HEK293T (cell line): ENCODE measurements around the gene GNAL.

Experiments used
- ARNT ChIP-seq: fragments of 450-650 bp; IDR thresholded peaks from 2 replicates; pipeline ENCODE4 v1.6.1; 2017; ENCODE audit warnings: mild to moderate bottlenecking
- BHLHE40 ChIP-seq: fragments of 450-650 bp; IDR thresholded peaks from 2 replicates; pipeline ENCODE4 v1.6.1; 2016; ENCODE audit warnings: mild to moderate bottlenecking, moderate library complexity, borderline replicate concordance
- ELF4 ChIP-seq: fragments of 450-650 bp; IDR thresholded peaks from 2 replicates; pipeline ENCODE4 v1.6.1; 2017; ENCODE audit warnings: antibody characterized with exemption
- FOXA1 ChIP-seq: fragments of 450-650 bp; IDR thresholded peaks from 2 replicates; pipeline ENCODE4 v1.6.1; 2016; ENCODE audit warnings: mild to moderate bottlenecking
- FOXK2 ChIP-seq: fragments of 450-650 bp; IDR thresholded peaks from 2 replicates; pipeline ENCODE4 v1.6.1; 2016; ENCODE audit warnings: mild to moderate bottlenecking
- FOXM1 ChIP-seq: fragments of 450-650 bp; IDR thresholded peaks from 2 replicates; pipeline ENCODE4 v1.6.1; 2017; ENCODE audit warnings: mild to moderate bottlenecking, borderline replicate concordance
- LEF1 ChIP-seq: fragments of 450-650 bp; IDR thresholded peaks from 2 replicates; pipeline ENCODE4 v1.6.1; 2017; ENCODE audit warnings: mild to moderate bottlenecking, borderline replicate concordance
- NFRKB ChIP-seq: fragments of 450-650 bp; IDR thresholded peaks from 2 replicates; pipeline ENCODE4 v1.6.1; 2016; ENCODE audit warnings: mild to moderate bottlenecking, moderate library complexity
- PKNOX1 ChIP-seq: fragments of 450-650 bp; IDR thresholded peaks from 2 replicates; pipeline ENCODE4 v1.6.1; 2016
- SP1 ChIP-seq: fragments of 450-650 bp; IDR thresholded peaks from 2 replicates; pipeline ENCODE4 v1.6.1; 2017
- SUZ12 ChIP-seq: fragments of 450-650 bp; IDR thresholded peaks from 2 replicates; pipeline ENCODE4 v1.6.1; 2016; ENCODE audit warnings: mild to moderate bottlenecking
- TARDBP ChIP-seq: fragments of 450-650 bp; IDR thresholded peaks from 2 replicates; pipeline ENCODE4 v1.6.1; 2016

GRCh38 chr18:11819938-11820337 lies 130.9 kb downstream of the GNAL start:
- TF ChIP-seq TARDBP = no peak
- no peak for TF ChIP-seq NFRKB
- no peak for TF ChIP-seq FOXM1
- no peak for TF ChIP-seq SP1
- no peak for TF ChIP-seq ARNT
- TF ChIP-seq SUZ12 = no peak
- no peak for TF ChIP-seq PKNOX1
- no peak for TF ChIP-seq FOXK2
- TF ChIP-seq ELF4 = no peak
- TF ChIP-seq FOXA1 = no peak
- no peak for TF ChIP-seq BHLHE40
- no peak for TF ChIP-seq LEF1
